HG02981 (cell line): ENCODE data around the gene FAM53B.

ENCODE experiments used
- ATAC-seq: cut with Tn5 transposase; IDR thresholded peaks from one replicate; pipeline ENCODE4 v1.9.1; 2021; ENCODE audit warnings: mild to moderate bottlenecking, moderate library complexity; ENCODE audit not compliant: unreplicated experiment

The FAM53B gene

DNA sequence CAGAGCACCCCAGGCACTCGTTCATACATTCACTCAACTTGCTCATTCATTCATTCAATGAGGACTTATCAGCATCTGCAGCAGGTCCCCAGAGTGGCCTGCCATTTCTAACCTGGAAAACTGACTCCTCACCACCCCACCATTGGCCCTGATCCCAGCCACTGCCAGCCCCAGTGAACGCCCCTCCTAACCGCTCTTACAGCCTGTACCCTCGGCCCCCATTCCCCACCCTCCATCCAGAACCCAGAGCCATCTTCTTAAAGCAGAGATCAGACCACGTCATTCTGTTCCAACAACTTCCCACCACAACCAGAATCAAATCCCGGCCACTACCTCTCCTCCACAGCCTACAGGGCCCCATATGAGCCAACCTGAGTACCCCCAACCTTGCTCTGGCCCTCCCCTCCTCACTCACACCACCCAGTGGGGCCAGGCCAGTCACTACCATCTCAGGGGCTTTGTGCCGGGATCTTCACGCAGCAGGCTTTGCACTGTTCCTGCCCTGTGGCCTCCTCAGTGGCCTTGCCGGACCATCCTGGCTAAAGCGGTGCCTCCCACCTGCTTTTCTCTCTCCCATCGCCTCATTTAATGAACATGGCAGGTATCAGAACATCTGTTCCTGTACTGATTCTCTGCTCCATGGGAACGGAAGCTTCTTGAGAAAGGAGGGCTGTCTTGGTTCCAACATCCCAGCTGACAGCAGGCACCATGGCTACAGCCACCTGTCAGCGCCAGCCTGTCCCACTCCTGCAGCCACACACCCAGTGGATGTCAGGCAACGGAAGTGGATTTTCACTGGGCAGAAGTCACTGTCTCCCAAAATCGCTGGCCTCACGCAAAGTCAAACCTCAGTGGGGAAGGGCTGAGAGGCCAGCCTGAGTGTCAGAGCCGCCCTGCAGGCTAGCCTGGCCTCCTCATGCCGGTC lies 45.4 kb downstream of the FAM53B start:
- ATAC-seq, result no peak

- no peak for ATAC-seq
These were observed 46.2 kb downstream of the FAM53B start for GRCh38 chr10:124697837-124698544.

GRCh38 chr10:124697443-124697836 lies 46.7 kb downstream of the FAM53B start:
- no peak for ATAC-seq

DNA sequence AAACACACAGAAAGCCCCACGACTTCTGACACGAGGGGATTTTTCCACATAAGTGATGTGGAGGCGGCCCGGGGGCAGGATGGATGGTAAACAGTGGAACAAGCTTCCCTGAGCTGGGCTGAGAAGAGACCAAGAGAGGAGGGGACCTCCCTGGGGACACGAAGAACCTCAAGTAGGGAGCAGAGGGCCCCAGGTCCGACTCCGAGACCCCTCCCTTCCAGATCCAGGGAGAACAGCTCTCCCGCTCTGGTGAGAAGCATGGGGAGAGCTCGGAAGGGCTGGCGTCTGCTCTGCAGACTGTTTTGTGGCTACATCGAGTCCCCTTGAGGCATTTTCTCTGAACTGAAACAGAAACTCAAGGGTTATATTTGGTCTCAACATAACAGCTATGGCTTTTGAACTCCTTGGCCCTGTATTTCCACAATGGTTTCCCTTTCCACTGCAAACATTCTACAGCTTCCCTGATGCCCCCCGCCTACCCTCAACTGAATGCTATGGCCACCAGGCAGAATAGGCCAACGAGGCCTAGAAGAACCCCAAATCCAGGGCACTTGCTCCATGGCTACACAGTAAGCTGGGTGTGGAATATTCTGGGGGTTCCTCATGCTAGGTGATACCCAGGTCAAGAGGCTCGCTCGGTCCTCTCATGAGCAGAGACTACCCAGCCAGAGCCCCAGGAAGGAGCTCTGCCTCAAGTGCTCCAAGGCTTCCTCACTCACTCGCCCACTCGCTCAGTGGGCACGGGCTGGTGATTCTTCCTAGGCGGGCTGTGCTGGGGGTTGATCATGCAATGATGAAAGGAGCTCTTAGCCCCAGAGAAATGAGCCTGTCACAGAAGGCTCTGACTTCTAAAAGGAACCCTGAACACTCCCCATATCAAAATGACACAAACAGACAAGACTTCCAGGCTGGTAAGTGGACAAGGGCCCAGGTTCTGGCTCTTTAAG lies 47.5 kb downstream of the FAM53B start:
- peak; percentile 69 for ATAC-seq

DNA sequence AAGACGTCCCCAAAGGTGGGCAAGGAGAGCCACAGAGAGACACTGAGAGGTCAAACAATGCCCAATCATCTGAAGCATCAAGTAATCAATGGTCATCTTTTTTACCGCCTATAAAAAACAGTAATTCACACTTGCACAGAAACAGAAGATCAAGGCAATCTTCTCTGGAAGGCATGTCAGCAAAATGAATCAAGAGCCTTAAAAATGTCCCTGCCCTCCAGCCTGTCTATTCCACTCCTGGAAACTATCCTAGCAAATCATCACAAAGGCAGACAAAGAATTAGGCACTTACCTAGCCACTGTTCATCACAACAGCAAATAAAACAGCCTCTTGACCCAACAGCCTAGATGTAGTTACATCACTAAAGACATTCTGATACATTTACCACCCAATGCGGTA lies 48.9 kb downstream of the FAM53B start:
- no peak for ATAC-seq

GRCh38 chr10:124694481-124695220 lies 49.5 kb downstream of the FAM53B start:
- ATAC-seq, result no peak

DNA sequence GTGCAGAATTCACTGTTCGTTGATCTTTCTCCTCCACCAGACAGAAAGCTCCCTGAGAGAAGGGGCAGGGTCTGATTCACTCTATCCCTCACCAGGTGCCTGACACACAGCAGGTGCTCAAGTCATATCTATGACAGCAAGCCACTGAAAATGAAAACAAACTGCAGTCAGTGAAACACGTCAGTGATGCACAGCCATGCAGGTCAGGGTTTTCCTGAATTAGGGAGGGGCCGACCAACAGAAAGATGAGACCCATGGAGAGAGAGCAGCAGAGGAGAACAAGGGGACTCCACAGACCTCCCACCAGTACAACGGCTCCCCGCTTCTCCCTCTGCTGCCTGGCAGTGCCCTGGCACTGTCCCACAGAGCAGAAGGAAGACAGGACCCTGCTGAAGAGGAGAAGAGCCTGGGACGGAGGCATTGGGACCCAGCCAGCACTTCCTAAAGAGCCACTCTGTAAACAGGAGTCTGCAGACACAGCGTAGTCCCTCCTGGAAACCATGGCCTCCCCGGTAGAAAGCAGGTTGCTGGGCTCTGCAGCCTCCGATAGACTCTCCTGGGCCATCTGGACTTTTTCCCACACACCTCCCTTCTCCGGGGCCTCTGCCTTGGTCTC lies 50.3 kb downstream of the FAM53B start:
- ATAC-seq, result no peak

DNA sequence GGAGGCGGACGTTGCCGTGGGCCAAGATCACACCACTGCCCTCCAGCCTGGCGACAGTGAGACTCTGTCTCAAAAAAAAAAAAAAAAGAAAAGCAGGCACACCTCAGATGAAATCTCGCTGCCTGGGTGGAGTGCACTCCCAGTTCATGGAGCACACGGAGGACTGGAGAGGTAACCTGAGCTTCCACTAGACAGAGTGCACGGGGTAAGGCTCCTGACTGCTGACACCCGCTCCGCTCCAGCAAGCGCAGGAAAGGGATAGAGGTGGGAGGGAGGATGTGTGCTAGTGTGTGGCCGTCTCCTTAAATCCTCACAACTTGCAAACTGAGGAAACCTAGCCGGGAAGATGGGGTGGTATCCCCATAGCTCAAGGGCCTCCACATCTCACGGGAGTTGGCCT lies 50.8 kb downstream of the FAM53B start:
- ATAC-seq, result no peak

DNA sequence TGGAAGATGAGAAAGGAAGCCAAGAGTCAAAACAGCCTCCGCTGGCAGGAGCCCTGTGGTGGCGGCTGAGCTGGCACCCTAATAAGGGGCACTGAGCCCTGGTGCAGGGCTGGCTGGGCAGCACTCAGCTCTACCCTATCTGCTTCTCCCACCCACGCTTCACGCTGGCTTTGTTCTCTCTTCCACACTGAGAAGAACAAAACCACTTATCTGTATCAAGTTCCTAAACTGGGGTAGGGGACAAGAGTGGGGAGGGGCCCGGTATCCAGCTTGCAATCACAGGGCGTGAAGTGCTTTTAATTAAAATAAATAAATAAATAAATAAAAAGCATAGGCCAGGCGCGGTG lies 52.1 kb downstream of the FAM53B start:
- ATAC-seq, result no peak

DNA sequence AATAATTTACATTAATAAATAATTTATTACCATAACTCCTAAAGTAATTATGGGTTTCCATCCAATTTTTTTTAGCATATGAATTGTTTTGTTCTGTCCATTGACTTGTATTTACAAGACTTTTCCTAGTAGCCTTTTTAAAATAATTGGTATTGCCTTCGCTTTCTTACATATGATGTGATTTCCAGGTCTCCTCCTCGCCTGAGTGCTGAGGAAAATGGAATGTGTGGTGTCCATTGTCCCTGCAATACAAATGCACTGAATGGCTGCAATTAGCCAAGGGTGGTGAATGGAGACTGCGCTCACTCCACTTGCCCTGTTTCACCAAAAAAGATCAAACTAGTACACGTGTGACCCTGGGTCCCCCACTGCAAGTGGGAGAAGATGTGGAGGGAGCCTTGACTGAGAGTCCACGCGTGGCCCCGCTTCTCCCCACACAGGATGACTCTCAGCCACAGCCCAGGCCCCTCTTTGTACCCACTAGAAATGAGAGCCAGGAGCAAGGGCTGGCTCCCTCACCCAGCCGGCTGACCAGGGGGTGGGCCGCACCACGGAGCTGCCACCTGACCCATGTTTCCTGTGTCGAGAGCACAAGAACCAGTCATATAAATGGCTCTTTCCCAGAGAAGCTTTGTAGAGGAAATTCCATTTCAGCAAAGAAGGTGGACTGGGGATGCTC lies 52.6 kb downstream of the FAM53B start:
- ATAC-seq, result no peak

DNA sequence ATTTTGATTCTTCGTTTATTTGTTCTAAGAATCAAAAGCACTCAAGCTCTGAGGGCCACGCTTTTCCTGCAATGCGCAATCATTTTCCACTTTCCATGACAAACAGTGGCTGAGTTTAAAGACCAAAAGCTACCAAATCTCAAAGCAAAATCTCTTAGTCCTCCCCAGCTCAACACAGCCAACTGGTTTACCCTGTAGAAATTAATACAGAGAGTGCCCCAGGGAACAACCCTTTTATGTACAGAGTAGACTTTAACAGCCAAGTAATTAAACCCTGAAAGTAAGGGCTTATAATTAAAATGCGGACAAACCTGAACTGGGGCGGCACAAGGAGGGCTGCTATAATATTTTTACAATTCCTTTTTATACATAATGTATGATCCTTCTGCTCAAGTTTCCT lies 53.2 kb downstream of the FAM53B start:
- ATAC-seq, result no peak

DNA sequence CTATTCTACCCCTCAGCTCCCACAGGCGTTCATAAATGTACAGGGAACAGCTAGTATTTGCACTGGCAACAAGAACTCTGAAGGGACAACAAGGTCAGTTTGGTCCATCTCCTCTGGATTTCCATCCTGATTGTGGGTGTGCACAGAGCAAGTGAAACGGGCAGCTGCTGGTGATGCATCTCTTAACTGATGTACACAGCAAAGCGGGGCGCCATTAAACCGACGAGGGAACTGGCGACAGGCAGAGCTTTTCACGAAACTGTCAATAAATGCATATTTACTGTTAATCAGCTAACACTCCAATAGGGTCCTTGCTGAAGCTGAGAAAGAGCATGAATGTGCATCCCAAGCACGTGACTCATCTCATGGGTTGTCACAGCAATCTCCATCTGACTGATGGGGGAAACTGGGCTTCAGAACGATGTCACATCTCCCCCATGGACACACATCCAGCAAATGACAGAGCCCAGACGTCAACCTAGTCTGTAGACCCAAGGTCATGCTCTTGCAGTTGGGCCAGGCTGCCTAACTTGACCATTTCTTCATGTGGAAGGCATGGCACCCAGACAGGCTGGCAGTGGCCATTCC lies 54.2 kb downstream of the FAM53B start:
- no peak for ATAC-seq

- ATAC-seq, result peak; percentile 95
These were observed 55.1 kb downstream of the FAM53B start for GRCh38 chr10:124688889-124689670.

GRCh38 chr10:124688386-124688785 lies 55.8 kb downstream of the FAM53B start:
- ATAC-seq, result no peak

- ATAC-seq, result no peak
These were observed 57.3 kb downstream of the FAM53B start for GRCh38 chr10:124686707-124687376.

DNA sequence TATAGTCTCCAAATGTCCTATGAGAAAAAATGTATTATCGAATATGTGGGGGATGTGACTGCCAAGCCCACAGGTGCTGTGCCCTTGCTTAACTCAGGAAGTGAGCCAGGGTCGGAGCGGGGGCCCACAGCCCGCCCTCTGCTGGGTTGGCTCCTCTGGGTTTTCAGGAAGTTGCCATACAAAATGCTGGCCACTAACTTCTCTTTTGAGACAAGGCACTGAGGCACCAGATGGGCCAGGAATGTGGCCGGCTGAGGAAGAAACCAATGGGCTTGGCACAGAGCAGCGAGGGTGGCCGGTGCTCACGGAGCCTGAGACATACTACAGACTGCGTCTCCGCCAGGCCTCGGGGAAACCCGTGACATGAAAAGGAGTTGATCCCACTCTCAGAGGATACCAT lies 58.9 kb downstream of the FAM53B start:
- no peak for ATAC-seq

GRCh38 chr10:124683814-124684213 lies 60.4 kb downstream of the FAM53B start:
- no peak for ATAC-seq
